Panc1 (cell line): Measurements from ENCODE around the gene CAPNS1.

Experiments
- CTCF ChIP-seq: fragments of 450-650 bp; IDR thresholded peaks from 2 replicates; pipeline ENCODE4 v1.5.1; 2017; ENCODE audit warnings: mild to moderate bottlenecking
- POLR2AphosphoS5 ChIP-seq: IDR thresholded peaks from 2 replicates; pipeline ENCODE4 v1.6.1; 2012; ENCODE audit warnings: mild to moderate bottlenecking, low read depth, low read length, moderate library complexity
- SIN3A ChIP-seq: IDR thresholded peaks from 2 replicates; pipeline ENCODE4 v1.6.1; 2012; ENCODE audit warnings: low read depth, mild to moderate bottlenecking, low read length, moderate library complexity, borderline replicate concordance; ENCODE audit not compliant: insufficient read depth
- TCF7L2 ChIP-seq: IDR thresholded peaks from 2 replicates; pipeline ENCODE4 v1.6.1; 2011; ENCODE audit warnings: mild to moderate bottlenecking, low read depth, low read length, inconsistent platforms
- TF ChIP-seq, protein P1 (sequence below), 2 experiments: IDR thresholded peaks; 2 replicates each; pipeline ENCODE4 v1.6.1; 2011 to 2012; ENCODE audit warnings: low read depth in 2 of 2, control low read depth in 1 of 2, low read length in 1 of 2, mild to moderate bottlenecking in 1 of 2, moderate library complexity in 1 of 2; ENCODE audit not compliant: insufficient read depth in 1 of 2

DNA sequence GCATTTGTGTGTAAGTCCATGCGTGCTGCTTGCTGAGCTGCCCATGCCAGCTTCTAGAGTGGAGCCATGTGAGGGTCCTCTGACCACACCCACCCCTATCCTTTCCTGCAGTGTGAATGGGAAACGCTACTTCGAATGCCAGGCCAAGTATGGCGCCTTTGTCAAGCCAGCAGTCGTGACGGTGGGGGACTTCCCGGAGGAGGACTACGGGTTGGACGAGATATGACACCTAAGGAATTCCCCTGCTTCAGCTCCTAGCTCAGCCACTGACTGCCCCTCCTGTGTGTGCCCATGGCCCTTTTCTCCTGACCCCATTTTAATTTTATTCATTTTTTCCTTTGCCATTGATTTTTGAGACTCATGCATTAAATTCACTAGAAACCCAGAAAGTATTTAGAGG lies 14.3 kb upstream of the CAPNS1 start:
- TF ChIP-seq CTCF (no peak), SIN3A (no peak), TCF7L2 (no peak), POLR2AphosphoS5 (no peak)
- TF ChIP-seq, protein P1, sequence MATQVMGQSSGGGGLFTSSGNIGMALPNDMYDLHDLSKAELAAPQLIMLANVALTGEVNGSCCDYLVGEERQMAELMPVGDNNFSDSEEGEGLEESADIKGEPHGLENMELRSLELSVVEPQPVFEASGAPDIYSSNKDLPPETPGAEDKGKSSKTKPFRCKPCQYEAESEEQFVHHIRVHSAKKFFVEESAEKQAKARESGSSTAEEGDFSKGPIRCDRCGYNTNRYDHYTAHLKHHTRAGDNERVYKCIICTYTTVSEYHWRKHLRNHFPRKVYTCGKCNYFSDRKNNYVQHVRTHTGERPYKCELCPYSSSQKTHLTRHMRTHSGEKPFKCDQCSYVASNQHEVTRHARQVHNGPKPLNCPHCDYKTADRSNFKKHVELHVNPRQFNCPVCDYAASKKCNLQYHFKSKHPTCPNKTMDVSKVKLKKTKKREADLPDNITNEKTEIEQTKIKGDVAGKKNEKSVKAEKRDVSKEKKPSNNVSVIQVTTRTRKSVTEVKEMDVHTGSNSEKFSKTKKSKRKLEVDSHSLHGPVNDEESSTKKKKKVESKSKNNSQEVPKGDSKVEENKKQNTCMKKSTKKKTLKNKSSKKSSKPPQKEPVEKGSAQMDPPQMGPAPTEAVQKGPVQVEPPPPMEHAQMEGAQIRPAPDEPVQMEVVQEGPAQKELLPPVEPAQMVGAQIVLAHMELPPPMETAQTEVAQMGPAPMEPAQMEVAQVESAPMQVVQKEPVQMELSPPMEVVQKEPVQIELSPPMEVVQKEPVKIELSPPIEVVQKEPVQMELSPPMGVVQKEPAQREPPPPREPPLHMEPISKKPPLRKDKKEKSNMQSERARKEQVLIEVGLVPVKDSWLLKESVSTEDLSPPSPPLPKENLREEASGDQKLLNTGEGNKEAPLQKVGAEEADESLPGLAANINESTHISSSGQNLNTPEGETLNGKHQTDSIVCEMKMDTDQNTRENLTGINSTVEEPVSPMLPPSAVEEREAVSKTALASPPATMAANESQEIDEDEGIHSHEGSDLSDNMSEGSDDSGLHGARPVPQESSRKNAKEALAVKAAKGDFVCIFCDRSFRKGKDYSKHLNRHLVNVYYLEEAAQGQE (IDR thresholded peaks at IDR 0.05; ENCODE audit: insufficient read depth in 1 of 2, low read depth in 2 of 2, low read length in 1 of 2) = no peak
